IPS-11a (cell line): ENCODE data around the gene FAHD2A.
"Not testable (repeated sequence)": the region's sequence is repeated elsewhere in the genome, so short reads cannot be mapped to it uniquely, and the experiment has no call there.

Experiments used
- H3K4me3 ChIP-seq: one replicate; pipeline ENCODE4 v1.5.1; 2013; ENCODE audit warnings: low read depth, low read length, control low read depth

FAHD2A gene

DNA sequence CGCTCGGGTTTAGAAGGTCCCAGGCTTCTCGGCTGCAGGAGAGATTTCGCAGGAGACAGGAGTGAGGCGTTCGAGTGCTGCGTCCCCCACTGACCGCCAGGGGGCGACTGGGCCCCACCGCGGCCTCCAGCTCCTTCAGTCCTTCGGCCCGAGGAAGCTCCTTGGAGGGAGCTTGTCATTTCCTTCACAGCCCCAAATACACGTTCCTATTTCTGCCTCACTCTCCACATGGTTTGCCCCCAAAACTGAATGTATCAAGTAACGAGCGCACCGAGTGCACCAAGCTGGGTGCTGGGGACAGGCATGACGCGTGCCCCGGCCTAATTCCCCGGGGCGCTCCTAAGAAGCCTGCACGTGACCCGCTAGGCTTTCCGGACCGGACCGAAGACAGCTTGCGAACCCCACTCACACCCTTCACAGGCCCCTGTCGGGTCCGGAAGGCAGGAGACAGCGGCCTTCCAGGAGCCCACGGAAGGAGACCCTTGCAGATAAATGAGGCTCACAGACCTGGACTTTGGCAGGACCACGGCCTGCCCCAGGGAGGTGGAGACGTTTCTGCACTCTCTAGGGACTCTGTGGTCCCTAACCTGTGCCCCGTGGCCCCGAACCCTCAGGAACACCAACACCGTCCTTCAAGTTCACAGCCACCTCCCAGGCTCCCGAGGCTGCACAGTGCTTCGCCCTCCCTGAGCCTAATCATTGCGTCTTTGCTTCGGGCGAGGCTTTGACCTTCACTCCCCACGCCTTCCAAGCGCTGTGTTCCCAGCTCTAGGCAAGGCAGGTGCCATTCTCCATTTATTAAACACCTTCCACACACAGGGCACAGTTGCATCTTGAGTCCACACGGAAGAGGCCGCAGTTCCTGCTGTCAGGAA is 13.0 kb upstream of the FAHD2A start:
- no peak overlapping the region for H3K4me3 ChIP-seq

- H3K4me3 ChIP-seq = no peak overlapping the region
Observed at GRCh38 chr2:95390272-95390880, 12.1 kb upstream of the FAHD2A start.

DNA sequence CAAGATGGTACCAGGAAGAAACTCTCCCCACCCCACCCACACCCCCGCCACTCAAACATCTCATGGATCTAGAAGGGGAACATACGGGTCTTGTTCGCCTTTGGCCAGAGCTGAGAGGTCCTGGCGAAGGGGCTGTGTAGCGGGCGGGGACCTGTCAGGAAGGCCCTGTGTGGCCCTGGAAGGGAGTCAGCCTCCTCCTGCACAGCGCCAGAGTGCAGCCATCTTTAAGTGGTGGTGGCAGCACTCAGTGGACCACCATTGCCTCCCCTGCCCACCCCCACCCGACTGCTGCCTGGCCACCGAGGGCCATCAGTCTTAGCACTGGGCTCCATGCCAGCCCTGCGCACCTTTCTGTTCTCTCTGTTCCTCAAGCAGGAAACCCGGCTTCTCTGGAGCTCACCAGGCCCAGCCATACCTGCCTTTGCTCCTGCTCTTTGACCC is 11.6 kb upstream of the FAHD2A start:
- H3K4me3 ChIP-seq = no peak overlapping the region

- H3K4me3 ChIP-seq = no peak overlapping the region
Observed at GRCh38 chr2:95391641-95392310, 10.7 kb upstream of the FAHD2A start.

GRCh38 chr2:95392320-95392719 is 10.2 kb upstream of the FAHD2A start:
- H3K4me3 ChIP-seq = no peak overlapping the region

DNA sequence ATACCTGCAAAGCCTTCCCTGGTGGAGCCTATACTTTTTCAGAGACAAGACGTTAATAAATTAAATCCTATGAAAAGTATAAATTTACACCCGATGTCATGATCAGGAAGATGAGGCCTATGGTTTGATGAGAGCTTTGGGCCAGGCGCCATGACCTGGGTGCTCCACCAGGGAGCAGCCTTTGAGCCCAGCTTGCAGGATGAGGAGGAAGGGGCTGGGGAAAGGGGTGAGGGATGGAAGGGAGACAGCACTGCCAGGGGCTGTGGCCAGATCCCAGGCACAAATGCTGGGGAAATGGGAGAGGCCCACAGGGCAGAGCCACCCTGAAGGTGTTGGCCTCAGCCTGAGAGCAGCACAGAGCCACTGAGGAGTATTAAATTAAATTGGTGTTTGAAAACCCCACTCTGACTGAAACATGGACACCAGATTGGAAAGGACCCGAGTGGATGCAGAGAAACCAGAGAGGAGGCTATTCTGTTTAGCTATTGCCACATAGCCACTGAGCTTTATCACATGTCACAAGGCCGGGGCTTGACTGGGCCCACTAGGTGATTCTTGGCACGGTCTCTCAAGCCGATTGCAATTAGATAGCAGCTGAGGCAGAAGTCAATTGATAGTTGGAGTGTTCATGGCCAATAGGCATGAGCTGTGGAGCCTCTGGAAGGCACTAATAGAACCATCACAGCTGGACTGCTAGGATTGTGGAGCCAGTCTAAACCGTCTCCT is 9.6 kb upstream of the FAHD2A start:
- H3K4me3 ChIP-seq = no peak overlapping the region

DNA sequence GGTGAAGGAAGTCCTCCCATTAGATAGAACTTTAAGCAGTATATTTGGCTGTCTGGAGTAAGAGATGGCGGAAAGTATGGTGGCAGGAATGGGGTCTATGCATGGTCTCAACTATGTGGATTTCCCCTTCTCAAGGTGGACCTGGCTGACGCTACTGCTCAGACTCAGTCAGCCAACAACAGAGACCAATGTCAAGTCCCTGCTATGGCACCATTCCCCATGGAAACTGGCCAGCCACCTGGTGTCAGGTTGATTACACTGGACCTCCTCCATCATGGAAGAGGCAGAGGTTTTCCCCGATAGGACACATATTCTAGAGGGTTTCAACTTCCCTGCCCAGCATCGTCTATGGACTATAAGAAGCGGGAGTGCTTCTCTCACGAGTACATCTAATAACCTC is 8.6 kb upstream of the FAHD2A start:
- H3K4me3 ChIP-seq = no peak overlapping the region

- no peak overlapping the region for H3K4me3 ChIP-seq
Observed at GRCh38 chr2:95399061-95399460, 3.4 kb upstream of the FAHD2A start.

DNA sequence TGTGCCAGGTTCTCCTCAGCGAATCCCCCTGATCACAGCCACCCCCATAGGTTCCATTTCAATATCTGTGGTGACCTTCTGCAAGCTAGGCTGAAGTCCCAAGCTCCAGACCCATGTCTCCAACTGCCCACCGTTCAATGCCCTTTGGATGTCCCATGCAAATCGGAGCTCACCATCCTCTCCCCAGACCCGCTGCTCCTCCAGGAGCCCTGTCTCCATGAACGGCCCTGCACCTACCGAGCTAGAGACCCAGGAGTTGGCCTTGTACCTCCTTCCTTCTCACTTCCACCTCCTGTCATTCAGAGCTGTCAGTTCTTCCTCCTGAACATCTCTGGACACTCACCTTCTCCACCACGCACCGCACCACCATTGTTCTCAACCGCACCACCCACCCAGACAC is 1.0 kb upstream of the FAHD2A start:
- peak overlapping the region; percentile 91 for H3K4me3 ChIP-seq

GRCh38 chr2:95402004-95402369 is 521 bp upstream of the FAHD2A start:
- peak overlapping the region; percentile 91 for H3K4me3 ChIP-seq

DNA sequence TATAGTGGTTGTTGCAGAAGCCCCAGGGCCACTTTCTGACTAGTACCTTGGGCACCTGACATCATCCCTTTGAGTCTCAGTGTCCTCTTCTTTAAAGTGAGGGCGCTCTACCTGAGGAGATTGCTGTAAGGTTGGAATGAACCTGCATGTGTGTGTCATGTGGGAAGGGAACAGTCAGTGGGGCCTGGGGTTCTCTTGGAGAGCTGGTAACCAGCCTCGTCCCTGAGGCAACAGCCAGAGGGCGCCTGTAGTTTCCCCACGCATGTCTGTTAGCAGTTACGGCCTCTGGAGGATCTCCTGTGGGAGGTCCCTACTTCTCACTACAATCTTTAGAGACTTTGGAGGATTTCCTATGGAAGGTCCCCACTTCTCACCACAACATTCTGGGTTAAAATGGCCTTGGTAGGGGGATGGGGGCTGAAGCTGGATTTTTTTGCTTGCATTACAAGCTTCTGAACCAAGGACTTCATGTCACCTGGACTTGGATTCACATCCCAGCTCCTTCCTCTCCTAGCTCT is 755 bp downstream of the FAHD2A start:
- H3K4me3 ChIP-seq = peak overlapping the region; percentile 91

- H3K4me3 ChIP-seq = not testable (repeated sequence)
Observed at GRCh38 chr2:95403824-95404223, 1.3 kb downstream of the FAHD2A start.

DNA sequence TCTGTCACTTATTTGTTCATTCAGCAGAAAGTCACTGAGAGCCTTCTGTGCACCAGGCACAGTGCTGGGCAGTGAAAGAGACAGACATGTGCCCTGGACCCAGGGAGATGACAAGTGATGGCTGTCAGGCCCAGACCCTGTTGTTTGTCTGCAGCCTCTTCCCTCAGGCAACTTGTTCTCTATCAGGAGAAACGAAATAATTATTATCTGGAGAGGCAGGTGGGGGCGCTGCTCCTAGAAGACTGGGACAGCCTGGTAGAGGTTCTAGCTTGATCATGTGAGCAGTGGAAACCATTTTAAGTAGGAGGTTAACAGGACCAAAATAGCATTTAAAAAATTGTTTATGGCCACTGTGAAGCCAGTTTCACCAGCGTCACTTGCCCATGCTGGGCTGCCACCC is 2.2 kb downstream of the FAHD2A start:
- not testable (repeated sequence) for H3K4me3 ChIP-seq

DNA sequence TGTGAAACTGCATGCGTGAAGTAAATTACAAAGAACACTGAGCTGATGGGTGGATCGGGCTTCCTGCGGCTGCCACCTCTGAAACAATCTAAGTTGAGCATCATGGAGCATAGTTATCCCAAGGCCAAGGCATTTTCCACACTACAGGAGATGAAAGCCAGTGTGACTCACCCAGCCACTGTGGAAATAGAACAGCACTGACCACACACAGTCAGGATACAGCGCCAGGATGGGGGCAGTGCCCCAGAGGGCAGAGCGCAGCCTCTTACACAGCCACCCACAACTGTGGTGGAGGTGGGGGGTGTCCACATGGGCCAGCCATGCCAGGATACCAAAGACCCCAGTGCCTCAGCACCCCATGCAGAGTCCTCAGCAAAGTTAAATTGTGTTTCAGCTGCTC is 8.7 kb downstream of the FAHD2A start:
- H3K4me3 ChIP-seq = not testable (repeated sequence)

DNA sequence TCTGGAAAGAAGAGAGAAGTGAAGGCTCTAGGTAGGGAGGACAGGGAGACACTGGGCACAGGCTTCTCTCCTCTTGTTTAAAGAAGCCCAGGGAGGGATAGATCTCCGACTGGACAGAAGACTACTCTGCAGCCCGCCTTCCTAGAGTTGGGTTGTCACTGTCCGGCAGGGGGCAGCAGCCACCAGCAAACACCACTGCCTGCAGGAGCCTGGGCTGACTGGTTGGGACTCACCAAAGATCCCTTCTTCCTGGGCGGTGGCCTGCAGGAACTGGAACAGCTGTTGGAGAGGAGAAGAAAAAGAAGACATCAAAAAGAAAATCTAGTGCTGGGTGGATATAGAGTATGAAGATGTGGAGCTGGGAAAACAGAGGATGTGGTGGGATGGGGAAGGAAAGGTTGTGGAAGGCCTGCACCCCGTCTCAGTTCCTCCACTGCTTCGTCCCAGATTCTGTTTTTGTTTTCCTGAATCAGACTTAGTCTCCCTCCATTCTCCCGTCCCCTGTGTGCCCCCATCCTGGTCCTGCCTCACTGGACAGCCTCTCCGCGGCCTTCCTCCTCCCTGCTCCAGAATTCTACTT is 11.6 kb downstream of the FAHD2A start:
- not testable (repeated sequence) for H3K4me3 ChIP-seq

- H3K4me3 ChIP-seq = not testable (repeated sequence)
Observed at GRCh38 chr2:95415138-95415537, 12.6 kb downstream of the FAHD2A start.

GRCh38 chr2:95415561-95415960 is 13.1 kb downstream of the FAHD2A start:
- not testable (repeated sequence) for H3K4me3 ChIP-seq

GRCh38 chr2:95427196-95427867 is 24.8 kb downstream of the FAHD2A start:
- not testable (repeated sequence) for H3K4me3 ChIP-seq

DNA sequence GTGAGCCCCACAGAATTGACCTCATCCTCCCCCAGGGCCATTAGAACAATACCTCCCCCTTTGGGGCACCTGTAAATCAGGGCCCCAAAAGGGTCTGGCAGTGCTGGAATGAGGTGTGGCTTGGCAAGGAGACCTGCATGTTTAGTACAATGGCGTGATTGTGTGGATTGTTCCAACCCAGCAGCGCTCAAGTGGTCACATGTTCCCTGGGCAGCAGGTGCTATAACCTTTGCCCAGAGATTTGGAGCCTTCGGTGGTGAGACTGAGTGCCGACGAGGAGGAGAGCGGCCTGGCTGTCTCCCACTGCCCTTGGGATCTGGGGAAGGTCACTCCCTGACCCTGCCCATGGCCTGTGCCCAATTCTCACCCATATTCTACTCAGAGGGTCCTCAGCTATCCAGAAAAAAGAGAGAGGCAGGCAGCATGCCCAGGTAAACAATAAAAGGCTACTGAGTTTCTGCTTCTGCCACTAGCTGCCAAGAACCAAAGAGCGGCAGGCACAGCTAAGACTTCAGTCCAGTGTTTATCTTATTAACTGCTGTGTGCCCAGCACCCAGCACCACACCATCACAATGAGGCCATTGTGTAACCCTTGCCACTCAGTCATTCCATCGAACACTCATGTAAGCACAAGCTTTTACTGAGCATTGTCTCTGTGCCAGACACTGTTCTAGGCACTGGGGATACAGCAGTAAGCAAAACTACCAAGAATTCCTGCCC is 27.4 kb downstream of the FAHD2A start:
- H3K4me3 ChIP-seq = not testable (repeated sequence)

DNA sequence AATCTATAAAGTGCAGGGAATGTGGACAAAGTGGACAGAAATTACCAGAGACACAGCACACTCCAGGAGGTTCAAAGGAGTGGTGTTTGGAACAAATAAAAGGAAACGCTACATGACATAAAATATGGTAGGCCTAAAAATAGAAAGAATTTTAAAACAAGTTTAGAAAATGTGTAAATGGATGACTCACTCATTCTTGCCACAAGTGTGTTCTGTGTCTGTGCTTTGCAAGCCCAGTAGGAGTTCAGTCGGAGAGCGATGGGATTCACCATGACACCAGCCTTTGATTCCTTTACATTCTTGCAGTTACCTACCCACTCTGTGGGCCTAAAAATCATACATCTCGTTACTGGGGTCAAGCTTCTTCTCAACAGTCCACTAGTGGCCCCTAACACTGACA is 30.9 kb downstream of the FAHD2A start:
- H3K4me3 ChIP-seq = not testable (repeated sequence)
